OCI-LY1 (cell line): ENCODE data around the gene ITSN2.

ENCODE experiments used
- EZH2 ChIP-seq: fragments of 200-600 bp; sonication (generic), shearing (Covaris generic); IDR thresholded peaks from 2 replicates; pipeline ENCODE4 v1.8.0; 2017; ENCODE audit warnings: borderline replicate concordance, mixed run types, mild to moderate bottlenecking, antibody characterized with exemption, low read length, moderate library complexity, mixed read lengths
- TF ChIP-seq, protein P1 (sequence below): fragments of 200-600 bp; sonication (generic), shearing (Covaris generic); IDR thresholded peaks from 2 replicates; pipeline ENCODE4 v1.5.1; 2017; ENCODE audit warnings: mild to moderate bottlenecking, antibody characterized with exemption, low read length, moderate library complexity, mixed read lengths

DNA sequence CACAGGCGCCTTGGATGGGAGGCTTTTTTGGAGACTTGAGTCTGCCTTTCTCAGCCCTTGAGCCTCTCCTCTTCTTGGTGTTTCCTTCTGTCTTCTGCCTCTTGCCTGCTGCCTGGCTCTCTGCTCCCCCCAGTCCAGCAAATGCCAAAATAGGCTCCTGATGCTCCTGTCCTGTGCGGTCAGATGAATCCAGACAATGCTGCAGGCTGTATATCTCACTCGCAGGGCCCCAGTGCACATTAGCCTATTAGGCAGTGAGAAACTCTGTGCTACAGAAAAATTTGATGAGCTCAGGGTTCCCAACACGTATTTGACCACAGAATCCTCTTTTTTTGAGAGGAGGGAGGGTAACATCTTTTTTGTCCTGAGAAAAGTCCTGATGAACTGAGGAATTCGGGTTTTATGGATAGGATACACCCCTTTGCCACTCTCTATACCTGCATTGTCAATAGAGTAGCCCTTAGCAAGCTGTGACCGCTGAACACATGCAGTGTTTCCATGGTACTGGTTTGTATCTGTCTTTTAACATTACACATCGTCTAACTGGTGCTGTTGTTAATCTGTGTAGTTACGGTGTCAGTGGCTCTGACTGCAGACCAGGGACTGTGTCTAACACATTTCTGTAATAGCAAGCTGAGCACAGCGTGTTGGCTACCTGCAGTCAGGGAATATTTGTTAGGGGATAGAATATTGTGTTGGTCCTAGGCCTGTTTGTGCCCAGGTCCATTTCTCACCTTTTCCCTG is 134.7 kb downstream of the ITSN2 start:
- TF ChIP-seq, protein P1, sequence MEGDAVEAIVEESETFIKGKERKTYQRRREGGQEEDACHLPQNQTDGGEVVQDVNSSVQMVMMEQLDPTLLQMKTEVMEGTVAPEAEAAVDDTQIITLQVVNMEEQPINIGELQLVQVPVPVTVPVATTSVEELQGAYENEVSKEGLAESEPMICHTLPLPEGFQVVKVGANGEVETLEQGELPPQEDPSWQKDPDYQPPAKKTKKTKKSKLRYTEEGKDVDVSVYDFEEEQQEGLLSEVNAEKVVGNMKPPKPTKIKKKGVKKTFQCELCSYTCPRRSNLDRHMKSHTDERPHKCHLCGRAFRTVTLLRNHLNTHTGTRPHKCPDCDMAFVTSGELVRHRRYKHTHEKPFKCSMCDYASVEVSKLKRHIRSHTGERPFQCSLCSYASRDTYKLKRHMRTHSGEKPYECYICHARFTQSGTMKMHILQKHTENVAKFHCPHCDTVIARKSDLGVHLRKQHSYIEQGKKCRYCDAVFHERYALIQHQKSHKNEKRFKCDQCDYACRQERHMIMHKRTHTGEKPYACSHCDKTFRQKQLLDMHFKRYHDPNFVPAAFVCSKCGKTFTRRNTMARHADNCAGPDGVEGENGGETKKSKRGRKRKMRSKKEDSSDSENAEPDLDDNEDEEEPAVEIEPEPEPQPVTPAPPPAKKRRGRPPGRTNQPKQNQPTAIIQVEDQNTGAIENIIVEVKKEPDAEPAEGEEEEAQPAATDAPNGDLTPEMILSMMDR, result no peak
- TF ChIP-seq EZH2, result no peak
